Stimulated activated CD4-positive, alpha-beta T cell treated with anti-CD3 and anti-CD28 coated beads, Interleukin-1b, Interleukin-23, amount 100 ng/mL, for 4 hours (primary cell): ENCODE results near the gene RPS14.
"Not testable (repeated sequence)": the region's sequence is repeated elsewhere in the genome, so short reads cannot be mapped to it uniquely, and the experiment has no call there.

Experiments
- DNase-seq, 2 donors: peaks; one replicate each; pipeline ENCODE4 v3.0.0-alpha.2; 2020; ENCODE audit warnings: low read depth in 2 of 2

The RPS14 gene

GRCh38 chr5:150444770-150445169, 4.8 kb downstream of the RPS14 start:
- no peak for DNase-seq

GRCh38 chr5:150443242-150444075, 6.1 kb downstream of the RPS14 start:
- DNase-seq, result no peak

- DNase-seq, result no peak
Measured at GRCh38 chr5:150442699-150443080, 6.8 kb downstream of the RPS14 start.

GRCh38 chr5:150441813-150442698, 7.5 kb downstream of the RPS14 start:
- no peak for DNase-seq

- no peak for DNase-seq
Measured at GRCh38 chr5:150440948-150441812, 8.4 kb downstream of the RPS14 start.

DNA sequence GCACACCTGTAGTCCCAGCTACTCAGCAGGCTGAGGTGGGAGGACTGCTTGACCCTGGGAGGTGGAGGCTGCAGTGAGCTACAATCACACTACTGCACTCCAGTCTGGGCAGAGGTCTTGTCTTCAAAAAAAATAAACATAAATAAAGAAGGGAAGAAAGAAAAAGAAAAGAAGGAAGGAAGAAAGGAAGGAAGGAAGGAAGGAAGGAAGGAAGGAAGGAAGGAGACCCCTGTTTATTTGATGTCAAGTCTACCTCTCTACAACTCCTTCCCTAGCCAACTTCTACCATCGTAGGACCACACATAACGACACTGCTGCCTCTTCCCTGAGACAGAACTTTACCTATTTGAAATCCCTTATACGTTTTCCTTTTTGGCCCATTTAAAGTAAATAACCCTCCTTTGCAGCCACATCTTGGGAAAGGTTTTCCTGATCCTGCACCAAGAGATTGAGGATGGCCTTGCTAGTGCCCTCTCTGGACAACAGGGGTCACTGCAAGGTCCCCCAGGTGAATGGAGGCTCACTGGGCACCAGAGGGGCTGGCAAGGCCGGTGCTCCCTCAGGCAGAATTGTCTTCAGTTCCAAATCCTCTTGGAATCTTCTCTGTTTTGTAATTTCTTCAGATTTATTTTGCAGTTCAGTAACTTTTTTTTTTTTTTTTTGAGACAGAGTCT, 10.5 kb downstream of the RPS14 start:
- no peak for DNase-seq

- peak; percentile 84 to 92 for DNase-seq
Measured at GRCh38 chr5:150436141-150436680, 13.3 kb downstream of the RPS14 start.

- DNase-seq, result no peak
Measured at GRCh38 chr5:150434464-150434863, 15.1 kb downstream of the RPS14 start.

DNA sequence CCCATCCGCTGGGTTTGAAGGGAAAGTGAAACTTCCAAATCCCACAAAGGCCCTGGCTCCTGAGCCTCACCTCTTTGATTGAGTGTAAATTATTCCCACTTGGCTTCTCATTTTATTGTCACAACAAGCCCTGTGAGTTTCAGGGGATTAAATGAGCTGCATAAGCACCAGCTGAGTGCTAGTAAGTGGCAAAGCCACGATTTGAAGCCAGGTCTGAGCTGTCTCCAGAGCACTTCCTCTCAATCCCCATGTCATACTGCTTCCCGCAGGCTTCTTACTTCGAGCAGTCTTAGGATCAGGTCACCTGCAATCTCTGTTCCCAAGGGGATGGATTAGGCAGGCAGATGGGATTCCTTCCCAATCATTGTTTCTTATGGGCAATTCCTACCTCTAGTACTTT, 18.0 kb downstream of the RPS14 start:
- no peak for DNase-seq

DNA sequence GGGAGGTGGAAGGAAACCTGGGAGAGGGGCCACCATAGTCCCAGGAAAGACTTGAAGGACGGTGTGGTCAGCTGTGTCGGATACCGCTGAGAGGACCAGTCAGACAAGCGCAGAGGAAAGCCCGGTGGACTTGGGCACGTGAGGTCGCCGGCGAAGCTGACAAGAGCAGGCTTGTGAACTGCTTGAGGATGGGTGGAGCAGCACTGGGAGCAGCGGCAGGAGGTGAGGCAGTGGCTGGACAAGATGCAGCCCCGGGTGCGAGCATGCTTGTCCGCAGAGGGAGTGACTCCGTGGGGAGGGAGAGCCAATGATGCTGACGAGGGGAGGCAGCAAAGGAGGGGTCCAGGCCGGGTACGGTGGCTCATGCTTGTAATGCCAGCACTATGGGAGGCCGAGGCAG, 18.5 kb downstream of the RPS14 start:
- no peak for DNase-seq

DNA sequence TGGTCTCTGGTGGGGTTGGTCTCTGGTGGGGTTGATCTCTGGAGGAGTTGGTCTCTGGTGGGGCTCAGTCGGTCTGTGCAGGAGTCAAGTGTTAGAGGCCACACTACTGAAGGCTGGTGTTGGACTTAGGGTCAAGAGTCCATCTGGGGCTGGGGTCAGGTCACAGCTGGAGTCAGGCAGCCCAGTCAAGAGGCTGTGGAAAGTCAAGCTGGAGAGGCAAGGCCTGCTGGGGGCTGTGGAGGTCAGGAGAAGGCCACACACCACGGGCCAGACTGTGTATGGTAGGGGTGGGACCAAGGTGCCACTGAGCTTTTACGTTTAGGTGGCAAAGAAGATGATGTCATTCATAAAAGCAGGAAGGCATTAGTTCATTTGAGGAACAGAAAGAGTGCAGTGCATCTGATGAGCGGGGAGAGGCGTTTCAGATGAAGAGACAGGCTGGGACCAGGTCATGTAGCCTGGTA, 20.1 kb downstream of the RPS14 start:
- no peak for DNase-seq

GRCh38 chr5:150428978-150429377, 20.6 kb downstream of the RPS14 start:
- DNase-seq, result no peak

DNA sequence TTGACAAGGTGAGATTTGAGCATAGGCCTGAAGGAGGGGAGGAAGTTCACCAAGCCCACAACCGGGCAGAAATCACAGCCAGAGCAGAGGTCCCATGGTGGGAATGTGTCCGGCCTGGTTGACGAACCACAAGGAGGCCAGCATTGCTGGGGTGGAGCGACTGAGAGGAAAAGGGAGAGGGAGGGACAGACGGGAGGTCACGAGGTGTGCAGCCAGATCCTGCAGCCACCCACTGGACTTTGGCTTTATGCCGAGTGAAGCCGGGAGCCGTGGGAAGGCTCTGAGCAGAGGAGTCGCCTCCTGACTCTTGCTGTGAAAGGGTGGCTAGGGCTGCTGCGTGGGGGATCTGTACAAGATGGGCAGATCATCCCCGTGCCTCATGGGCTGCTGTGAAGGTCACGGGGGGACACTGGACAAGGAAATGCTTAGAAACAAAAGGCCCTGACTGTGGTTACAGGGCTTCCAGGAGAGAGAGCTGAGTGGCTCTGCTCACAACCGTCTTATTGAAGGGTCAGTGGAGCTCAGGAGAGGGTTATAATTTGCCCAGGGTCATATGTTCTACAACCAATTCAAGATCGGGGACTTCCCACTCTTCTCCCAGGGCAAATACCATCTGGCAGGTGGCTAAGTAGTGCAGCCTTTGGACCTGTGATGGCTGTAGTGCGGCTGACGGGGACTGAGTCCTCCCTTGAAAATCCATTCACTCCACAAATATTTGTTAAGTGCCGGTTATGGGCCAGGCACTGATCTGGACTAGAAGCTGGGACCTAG, 21.2 kb downstream of the RPS14 start:
- DNase-seq, result no peak

DNA sequence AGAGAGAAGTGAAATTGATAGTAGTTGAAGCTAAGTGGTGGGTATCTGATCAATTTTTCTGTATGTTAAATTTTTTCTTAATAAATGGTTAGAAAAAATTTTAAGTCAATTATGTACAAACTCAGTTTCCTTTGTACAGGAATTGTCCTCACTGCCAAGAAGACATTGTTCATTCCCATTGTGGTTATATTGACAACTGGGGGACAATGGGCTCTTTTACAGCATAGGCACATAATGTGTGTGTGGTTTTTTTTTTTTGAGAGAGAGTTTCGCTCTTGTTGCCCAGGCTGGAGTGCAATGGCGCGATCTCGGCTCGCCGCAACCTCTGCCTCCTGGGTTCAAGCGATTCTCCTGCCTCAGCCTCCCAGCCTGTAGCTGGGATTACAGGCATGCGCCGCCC, 23.4 kb downstream of the RPS14 start:
- not testable (repeated sequence) for DNase-seq

- no peak for DNase-seq
Measured at GRCh38 chr5:150422758-150423157, 26.8 kb downstream of the RPS14 start.

DNA sequence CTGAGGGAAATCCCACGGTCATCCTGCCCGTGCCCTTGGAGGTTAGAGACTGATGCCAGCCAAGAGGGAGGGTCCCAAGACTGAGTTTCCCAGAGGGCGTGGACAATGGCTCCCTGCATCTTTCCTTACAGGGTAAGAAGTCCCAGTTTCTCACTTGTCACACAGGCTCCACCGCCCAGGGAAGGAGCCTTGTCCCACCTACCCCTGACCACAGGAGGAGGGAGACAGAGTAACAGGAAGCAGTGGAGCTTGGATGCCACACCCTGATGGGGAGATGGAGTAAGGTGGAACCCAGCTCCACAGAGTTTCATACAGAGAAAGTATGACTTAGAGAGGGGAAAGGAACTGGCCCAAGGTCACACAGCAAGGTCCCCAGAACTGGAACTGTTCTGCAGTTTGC, 27.5 kb downstream of the RPS14 start:
- DNase-seq, result no peak

DNA sequence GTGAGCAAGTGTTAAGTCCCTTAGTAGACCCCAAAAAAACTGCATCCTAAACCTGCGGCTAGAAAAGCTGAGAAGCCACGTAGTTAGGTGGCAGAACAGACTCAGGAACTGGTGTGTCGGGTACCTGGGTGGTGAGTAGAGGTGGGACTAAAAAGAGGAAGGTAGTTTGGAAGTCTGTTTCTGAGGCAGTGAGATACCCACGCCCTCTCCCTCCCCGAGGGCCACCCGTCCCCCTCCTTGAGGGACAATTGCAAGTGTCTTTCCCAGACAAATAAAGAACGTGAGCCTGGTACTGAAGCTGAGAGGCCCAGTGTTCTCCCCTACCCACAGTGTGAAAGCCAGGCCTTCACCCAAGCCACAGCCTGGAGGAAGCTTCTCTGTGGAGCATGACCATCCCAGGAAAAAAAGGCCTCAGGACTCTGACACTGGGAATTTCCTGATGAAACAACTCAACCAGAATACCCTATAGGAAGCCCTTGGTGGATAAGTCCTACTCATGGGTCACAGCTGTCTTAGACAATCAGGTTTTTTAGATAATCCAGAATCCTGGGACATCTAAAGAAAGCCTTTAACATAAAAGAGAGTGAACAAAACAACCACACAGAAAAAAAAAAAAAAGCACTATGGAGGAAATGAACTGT, 29.8 kb downstream of the RPS14 start:
- no peak for DNase-seq

DNA sequence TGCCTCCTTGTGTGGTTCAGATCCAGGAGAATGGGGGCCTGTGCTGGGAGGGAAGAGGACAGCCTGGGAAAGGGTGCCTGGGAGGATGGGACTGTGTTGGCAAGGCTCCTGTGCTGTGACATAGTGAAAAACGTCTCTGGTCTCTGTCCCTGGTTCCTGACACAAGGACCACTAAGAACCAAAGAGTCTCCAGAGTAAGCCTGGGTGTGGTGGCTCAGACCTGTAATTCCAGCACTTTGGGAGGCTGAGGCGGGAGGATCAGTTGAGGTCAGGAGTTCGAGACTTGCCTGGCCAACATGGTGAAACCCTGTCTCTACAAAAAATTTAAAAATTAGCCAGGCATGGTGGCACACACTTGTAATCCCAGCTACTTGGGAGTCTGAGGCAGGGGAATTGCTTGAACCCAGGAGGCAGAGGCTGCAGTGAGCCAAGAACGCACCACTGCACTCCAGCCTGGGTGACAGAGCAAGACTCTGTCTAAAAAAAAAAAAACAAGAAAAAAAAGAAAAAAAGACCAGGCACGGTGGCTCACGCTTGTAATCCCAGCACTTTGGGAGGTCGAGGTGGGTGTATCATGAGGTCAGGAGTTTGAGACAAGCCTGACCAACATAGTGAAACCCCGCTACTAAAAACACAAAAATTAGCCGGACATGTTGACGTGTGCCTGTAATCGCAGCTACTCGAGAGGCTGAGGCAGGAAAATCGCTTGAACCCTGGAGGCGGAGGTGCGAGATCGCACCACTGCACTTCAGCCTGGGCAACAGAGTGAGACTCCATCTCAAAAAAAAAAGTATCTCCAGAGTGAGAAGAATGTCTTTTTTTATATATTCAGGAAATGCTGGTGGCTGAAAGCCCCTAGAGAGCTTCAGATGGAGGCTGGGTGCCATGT, 35.4 kb downstream of the RPS14 start:
- DNase-seq, result not testable (repeated sequence)
